Measurements from ENCODE around the gene CRIM1.

- TF ChIP-seq POLR2A (IDR thresholded peaks at IDR 0.05): no peak
- TF ChIP-seq CTCF (IDR thresholded peaks at IDR 0.05 in 8 of 11, conservative IDR thresholded peaks at IDR 0.05 in 3 of 11): no peak
Observed at GRCh38 chr2:36441816-36442215, 86.2 kb downstream of the CRIM1 start.

Measured in spleen (tissue), 7 donors.